Tibial nerve (tissue), 4 donors: ENCODE data around the gene ATP6V1C2. TPM values are rescaled to one million over a fixed set of nuclear protein-coding genes. Genes with fewer than 3 reads are reported as not detected.

Experiments used
- DNase-seq, 2 donors: peaks; one replicate each; pipeline ENCODE4 v3.0.0-alpha.2; 2019; ENCODE audit warnings: low spot score in 2 of 2
- H3K27ac ChIP-seq, 4 donors: fragments of 200-600 bp; sonication (generic) in 3 of 4; one replicate each; pipeline ENCODE4 v1.5.1; 2017 to 2019; ENCODE audit warnings: mild to moderate bottlenecking in 1 of 4
- H3K27me3 ChIP-seq, 2 donors: fragments of 200-600 bp; sonication (generic) in 1 of 2; one replicate each; pipeline versions ENCODE4 v1.5.1 to v1.6.0; 2017 to 2019
- H3K36me3 ChIP-seq, 3 donors: fragments of 200-600 bp; sonication (generic); one replicate each; pipeline ENCODE4 v1.5.1; 2018 to 2019
- H3K4me1 ChIP-seq, 4 donors: fragments of 200-600 bp; sonication (generic) in 3 of 4; one replicate each; pipeline ENCODE4 v1.5.1; 2017 to 2019
- H3K4me3 ChIP-seq, 4 donors: fragments of 200-600 bp; sonication (generic) in 3 of 4; one replicate each; pipeline ENCODE4 v1.5.1; 2017 to 2019; ENCODE audit warnings: mild to moderate bottlenecking in 1 of 4, moderate library complexity in 1 of 4
- H3K9me3 ChIP-seq, 4 donors: fragments of 200-600 bp; sonication (generic) in 3 of 4; one replicate each; pipeline ENCODE4 v1.5.1; 2017 to 2019
- CTCF ChIP-seq, 5 experiments: fragments of 200-600 bp in 3 of 5; fragments of 450-650 bp in 2 of 5; sonication (generic) in 3 of 5; IDR thresholded peaks; one replicate each; pipeline ENCODE4 v1.5.1; 2016 to 2019; ENCODE audit warnings: antibody characterized with exemption in 5 of 5, mild to moderate bottlenecking in 3 of 5, moderate library complexity in 2 of 5
- EP300 ChIP-seq, 2 donors: sonication (generic); formaldehyde crosslinking; IDR thresholded peaks; one replicate each; pipeline ENCODE4 v1.6.1; 2017; ENCODE audit warnings: antibody characterized with exemption in 2 of 2, mild to moderate bottlenecking in 1 of 2
- POLR2A ChIP-seq, 2 donors: fragments of 450-650 bp; IDR thresholded peaks; one replicate each; pipeline ENCODE4 v1.6.1; 2017; ENCODE audit warnings: antibody characterized with exemption in 2 of 2, mild to moderate bottlenecking in 2 of 2, moderate library complexity in 2 of 2
- WGBS, 2 donors: methylation state at CpG; one replicate each; pipeline ENCODE4 v1.1.5; 2018; 5-methylcytosine and 5-hydroxymethylcytosine counted together
- total RNA-seq, 4 donors: library from RNA; depleted of rRNA; stranded (reverse); fragments of >200 nt; gene quantifications; one replicate each; pipeline ENCODE4 v1.1.0, GENCODE V29; 2016

The ATP6V1C2 gene
- total RNA-seq, 4 donors from 2014 or later = 0.21 to 0.66 (median 0.30) TPM; not detected in 1

GRCh38 chr2:10790228-10790973 lies 69.0 kb downstream of the ATP6V1C2 start:
- no peak for TF ChIP-seq POLR2A (IDR thresholded peaks at IDR 0.05)
- Histone ChIP-seq H3K9me3 (no peaks in the 10 kb centered on the region), H3K27ac (no peak overlapping the region), H3K36me3 (peaks cover 0 to 100% (median 22%) of the 10 kb centered on the region in 3 donors), H3K4me1 (no peaks in the 10 kb centered on the region), H3K4me3 (no peak overlapping the region), H3K27me3 (no peaks in the 10 kb centered on the region)
- DNase-seq = no peak
- WGBS, 2 donors = 90 to 93% methylated on average over 6 of the region's 6 CpGs

- Histone ChIP-seq H3K27ac (no peak overlapping the region), H3K36me3 (peaks cover 0 to 99% (median 12%) of the 10 kb centered on the region in 3 donors), H3K4me1 (no peaks in the 10 kb centered on the region), H3K27me3 (no peaks in the 10 kb centered on the region), H3K4me3 (no peak overlapping the region), H3K9me3 (no peaks in the 10 kb centered on the region)
- no peak for DNase-seq
- 63 to 66% methylated on average over 2 of the region's 2 CpGs for WGBS, 2 donors
- TF ChIP-seq EP300 (IDR thresholded peaks at IDR 0.05) (no peak), CTCF (IDR thresholded peaks at IDR 0.05) (no peak), POLR2A (IDR thresholded peaks at IDR 0.05) (no peak)
These were observed 70.7 kb downstream of the ATP6V1C2 start for GRCh38 chr2:10792001-10792634.

- no peaks in the 10 kb centered on the region for H3K9me3 ChIP-seq
- H3K4me3 ChIP-seq = no peak overlapping the region
- H3K27ac ChIP-seq = no peak overlapping the region
- peaks cover 0 to 98% (median 12%) of the 10 kb centered on the region in 3 donors for H3K36me3 ChIP-seq
- no peaks in the 10 kb centered on the region for H3K27me3 ChIP-seq
- no peak for DNase-seq
- WGBS, 2 donors = 89 to 90% methylated on average over 17 of the region's 17 CpGs
- no peak for TF ChIP-seq EP300 (IDR thresholded peaks at IDR 0.05)
- TF ChIP-seq CTCF (IDR thresholded peaks at IDR 0.05) = no peak
- TF ChIP-seq POLR2A (IDR thresholded peaks at IDR 0.05) = no peak
- no peaks in the 10 kb centered on the region for H3K4me1 ChIP-seq
These were observed 71.4 kb downstream of the ATP6V1C2 start for GRCh38 chr2:10792660-10793400.

- Histone ChIP-seq H3K27ac (no peak overlapping the region), H3K4me1 (no peaks in the 10 kb centered on the region), H3K27me3 (no peaks in the 10 kb centered on the region), H3K9me3 (no peaks in the 10 kb centered on the region), H3K36me3 (peaks cover 0 to 96% (median 8%) of the 10 kb centered on the region in 3 donors), H3K4me3 (no peak overlapping the region)
- DNase-seq = no peak
- 77 to 81% methylated on average over 1 of the region's 1 CpG for WGBS, 2 donors
- TF ChIP-seq POLR2A (IDR thresholded peaks at IDR 0.05) = no peak
- TF ChIP-seq EP300 (IDR thresholded peaks at IDR 0.05) = no peak
- TF ChIP-seq CTCF (IDR thresholded peaks at IDR 0.05) = no peak
These were observed 72.4 kb downstream of the ATP6V1C2 start for GRCh38 chr2:10793816-10794215.

GRCh38 chr2:10794876-10795275 lies 73.4 kb downstream of the ATP6V1C2 start:
- TF ChIP-seq EP300 (IDR thresholded peaks at IDR 0.05) (no peak), CTCF (IDR thresholded peaks at IDR 0.05) (no peak), POLR2A (IDR thresholded peaks at IDR 0.05) (no peak)
- H3K4me1 ChIP-seq = no peaks in the 10 kb centered on the region
- H3K27ac ChIP-seq = no peak overlapping the region
- H3K4me3 ChIP-seq = no peak overlapping the region
- no peaks in the 10 kb centered on the region for H3K27me3 ChIP-seq
- 79 to 80% methylated on average over 5 of the region's 5 CpGs for WGBS, 2 donors
- no peaks in the 10 kb centered on the region for H3K9me3 ChIP-seq
- no peak for DNase-seq
- peaks cover 0 to 85% (median 0%) of the 10 kb centered on the region in 3 donors for H3K36me3 ChIP-seq
